ENCODE results near the gene C9orf72.

GRCh38 chr9:27499451-27499850 lies 73.8 kb downstream of the C9orf72 start:
- TF ChIP-seq POLR2AphosphoS5 (IDR thresholded peaks at IDR 0.05; ENCODE audit: low read depth, low read length) (no peak), POLR2A (IDR thresholded peaks at IDR 0.05; ENCODE audit: low read depth, low read length) (no peak)

Measured in GM12892 (cell line).